Osteoblast (primary cell): ENCODE data around the gene PATZ1. TPM values are rescaled to one million over a fixed set of nuclear protein-coding genes. Genes with fewer than 3 reads are reported as not detected.

Experiments
- DNase-seq: peaks from one replicate; pipeline ENCODE4 v3.0.0; 2011; ENCODE audit warnings: low spot score, mixed read lengths; ENCODE audit not compliant: insufficient read length; ENCODE audit errors: missing footprints
- H2AFZ ChIP-seq: 2 replicates; pipeline ENCODE4 v1.6.0; 2011; ENCODE audit warnings: mild to moderate bottlenecking, low read length
- H3K27ac ChIP-seq: 2 replicates; pipeline ENCODE4 v1.5.1; 2011; ENCODE audit warnings: mild to moderate bottlenecking, low read depth, low read length, moderate library complexity
- H3K27me3 ChIP-seq: 2 replicates; pipeline ENCODE4 v1.6.0; 2012; ENCODE audit warnings: mild to moderate bottlenecking, control low read depth, inconsistent platforms, low read length, moderate library complexity; ENCODE audit not compliant: insufficient read depth
- H3K36me3 ChIP-seq: 2 replicates; pipeline ENCODE4 v1.5.1; 2011; ENCODE audit warnings: mild to moderate bottlenecking, low read length, control low read depth, moderate library complexity; ENCODE audit not compliant: insufficient read depth
- H3K4me1 ChIP-seq: 2 replicates; pipeline ENCODE4 v1.5.1; 2011; ENCODE audit warnings: mild to moderate bottlenecking, low read length, control low read depth, moderate library complexity; ENCODE audit not compliant: insufficient read depth
- H3K4me2 ChIP-seq: 2 replicates; pipeline ENCODE4 v1.6.0; 2011; ENCODE audit warnings: mild to moderate bottlenecking, low read length; ENCODE audit not compliant: insufficient read depth
- H3K4me3 ChIP-seq: fragments of 200-600 bp; sonication (generic); 3 replicates; pipeline ENCODE4 v1.5.1; 2012; ENCODE audit warnings: mild to moderate bottlenecking, low read length, inconsistent platforms; ENCODE audit not compliant: insufficient read depth
- H3K79me2 ChIP-seq: 2 replicates; pipeline ENCODE4 v1.6.0; 2012; ENCODE audit warnings: mild to moderate bottlenecking, low read length, control low read depth, inconsistent platforms; ENCODE audit not compliant: insufficient read depth
- H3K9me3 ChIP-seq: 2 replicates; pipeline ENCODE4 v1.5.1; 2011; ENCODE audit warnings: low read depth, low read length, control low read depth
- H4K20me1 ChIP-seq: 2 replicates; pipeline ENCODE4 v1.6.0; 2012; ENCODE audit warnings: mild to moderate bottlenecking, low read length, control low read depth; ENCODE audit not compliant: insufficient read depth
- total RNA-seq: library from RNA; depleted of rRNA; stranded (reverse); fragments of >200 nt; gene quantifications from 2 replicates; pipeline ENCODE4 v1.2.3, GENCODE V29; 2012
- TF ChIP-seq, protein P1 (sequence below): IDR thresholded peaks from 2 replicates; pipeline ENCODE4 v1.5.1; 2011; ENCODE audit warnings: mild to moderate bottlenecking, low read depth, low read length, moderate library complexity; ENCODE audit errors: extremely low read depth

The PATZ1 gene
- total RNA-seq, 1 donor = 15.2 TPM

DNA sequence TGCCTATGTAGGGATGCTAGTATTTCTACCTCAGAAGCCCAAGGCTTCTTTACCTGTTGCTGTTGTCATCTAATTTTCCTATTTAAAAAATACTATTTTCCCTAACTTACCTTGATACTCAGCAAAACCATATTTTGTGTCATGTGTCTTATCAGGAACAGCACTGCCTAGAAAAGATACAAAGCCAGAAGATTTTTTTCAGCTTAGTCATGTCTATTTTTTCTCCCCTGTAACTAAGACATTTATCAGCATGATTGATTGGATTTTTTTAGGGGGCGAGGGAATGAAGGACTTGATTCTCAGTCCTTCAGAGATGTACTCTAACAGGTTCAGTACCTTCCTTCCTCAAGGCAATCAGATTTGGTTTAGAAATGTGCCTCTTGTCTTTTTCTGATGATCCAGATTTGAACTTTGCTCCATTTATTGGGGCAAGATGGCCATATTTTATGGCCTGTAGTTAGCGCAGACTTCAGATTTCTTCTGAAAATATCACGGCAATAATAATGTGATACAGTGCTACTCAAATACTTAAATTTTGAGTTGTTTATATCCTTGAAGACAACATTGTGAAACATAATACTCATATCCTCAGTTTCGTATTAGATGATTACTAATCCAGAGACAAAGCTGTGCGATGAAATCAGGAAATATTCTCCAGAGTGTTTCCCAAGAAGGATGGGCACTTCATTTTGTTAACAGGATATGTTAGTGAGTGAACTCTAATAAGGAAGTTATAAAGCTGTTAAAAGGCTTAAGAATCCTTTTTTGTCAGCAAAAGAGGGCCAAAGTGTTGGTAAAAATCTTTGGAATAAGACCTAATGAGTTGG, 50.1 kb downstream of the PATZ1 start:
- H3K79me2 ChIP-seq = no peaks in the 10 kb centered on the region
- no peaks in the 10 kb centered on the region for H4K20me1 ChIP-seq
- H3K4me1 ChIP-seq = peaks cover 21% of the 10 kb centered on the region
- H2AFZ ChIP-seq = peak overlapping the region; percentile 28
- H3K4me3 ChIP-seq = no peak overlapping the region
- no peaks in the 10 kb centered on the region for H3K9me3 ChIP-seq
- no peak overlapping the region for H3K27ac ChIP-seq
- TF ChIP-seq, protein P1, sequence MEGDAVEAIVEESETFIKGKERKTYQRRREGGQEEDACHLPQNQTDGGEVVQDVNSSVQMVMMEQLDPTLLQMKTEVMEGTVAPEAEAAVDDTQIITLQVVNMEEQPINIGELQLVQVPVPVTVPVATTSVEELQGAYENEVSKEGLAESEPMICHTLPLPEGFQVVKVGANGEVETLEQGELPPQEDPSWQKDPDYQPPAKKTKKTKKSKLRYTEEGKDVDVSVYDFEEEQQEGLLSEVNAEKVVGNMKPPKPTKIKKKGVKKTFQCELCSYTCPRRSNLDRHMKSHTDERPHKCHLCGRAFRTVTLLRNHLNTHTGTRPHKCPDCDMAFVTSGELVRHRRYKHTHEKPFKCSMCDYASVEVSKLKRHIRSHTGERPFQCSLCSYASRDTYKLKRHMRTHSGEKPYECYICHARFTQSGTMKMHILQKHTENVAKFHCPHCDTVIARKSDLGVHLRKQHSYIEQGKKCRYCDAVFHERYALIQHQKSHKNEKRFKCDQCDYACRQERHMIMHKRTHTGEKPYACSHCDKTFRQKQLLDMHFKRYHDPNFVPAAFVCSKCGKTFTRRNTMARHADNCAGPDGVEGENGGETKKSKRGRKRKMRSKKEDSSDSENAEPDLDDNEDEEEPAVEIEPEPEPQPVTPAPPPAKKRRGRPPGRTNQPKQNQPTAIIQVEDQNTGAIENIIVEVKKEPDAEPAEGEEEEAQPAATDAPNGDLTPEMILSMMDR = no peak
- no peaks in the 10 kb centered on the region for H3K36me3 ChIP-seq
- H3K27me3 ChIP-seq = peaks cover 21% of the 10 kb centered on the region
- no peak for DNase-seq
- H3K4me2 ChIP-seq = no peak overlapping the region

DNA sequence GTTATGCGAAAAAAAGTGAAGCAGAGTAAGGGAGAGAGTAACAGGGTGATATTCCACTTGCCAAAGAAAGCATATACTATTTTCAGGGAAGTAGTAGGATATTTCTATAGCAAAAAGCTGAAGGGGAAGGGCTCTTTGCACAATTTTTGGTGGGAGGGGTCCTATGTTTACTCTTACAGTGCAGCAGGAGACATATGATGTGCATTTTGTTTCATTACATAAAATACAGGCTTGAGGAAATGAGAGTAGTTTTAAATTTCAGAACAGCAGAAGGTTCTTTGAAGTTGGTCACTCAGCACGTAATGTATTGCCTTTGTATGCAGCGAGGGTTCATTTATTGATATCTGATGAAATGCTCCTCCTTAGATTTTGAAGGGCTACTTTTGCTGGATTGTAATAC, 50.8 kb downstream of the PATZ1 start:
- no peaks in the 10 kb centered on the region for H3K79me2 ChIP-seq
- no peak overlapping the region for H2AFZ ChIP-seq
- no peak overlapping the region for H3K27ac ChIP-seq
- H3K4me1 ChIP-seq = peaks cover 24% of the 10 kb centered on the region
- no peaks in the 10 kb centered on the region for H4K20me1 ChIP-seq
- DNase-seq = no peak
- no peaks in the 10 kb centered on the region for H3K9me3 ChIP-seq
- no peaks in the 10 kb centered on the region for H3K36me3 ChIP-seq
- H3K27me3 ChIP-seq = peaks cover 14% of the 10 kb centered on the region
- no peak overlapping the region for H3K4me3 ChIP-seq
- no peak overlapping the region for H3K4me2 ChIP-seq
- TF ChIP-seq, protein P1 = no peak

- H3K9me3 ChIP-seq = no peaks in the 10 kb centered on the region
- H3K27ac ChIP-seq = peak within 1 kb of the TSS; percentile 54
- H4K20me1 ChIP-seq = no peaks in the 10 kb centered on the region
- peaks cover 7% of the 10 kb centered on the region for H3K36me3 ChIP-seq
- peak within 1 kb of the TSS; percentile 95 for H2AFZ ChIP-seq
- TF ChIP-seq, protein P1 = peak; percentile 24
- H3K27me3 ChIP-seq = no peaks in the 10 kb centered on the region
- no peaks in the 10 kb centered on the region for H3K79me2 ChIP-seq
- peak within 1 kb of the TSS; percentile 100 for H3K4me2 ChIP-seq
- H3K4me1 ChIP-seq = peaks cover 24% of the 10 kb centered on the region
- peak; percentile 96 for DNase-seq
- H3K4me3 ChIP-seq = peak within 1 kb of the TSS; percentile 77
Observed at GRCh38 chr22:31292236-31292989, 53.7 kb downstream of the PATZ1 start, which contains the start of gene PIK3IP1. Gene PIK3IP1 (minus strand): TSS chr22:31292488. CDS start chr22:31292344, 144 bp downstream.
